Cardiac muscle cell (in vitro differentiated cells and primary cell): ENCODE data around the gene TMEM106C. TPM values are rescaled to one million over a fixed set of nuclear protein-coding genes. Genes with fewer than 3 reads are reported as not detected.

Source experiments
- DNase-seq, 2 donors: peaks; one replicate each; pipeline versions ENCODE4 v3.0.0 to v3.0.0-alpha.2; 2010 to 2017; ENCODE audit warnings: low read depth in 1 of 2, low spot score in 1 of 2
- H3K27ac ChIP-seq: fragments of 200-600 bp; sonication (generic); 2 replicates; pipeline ENCODE4 v1.5.1; 2016
- H3K27me3 ChIP-seq: fragments of 200-600 bp; sonication (generic); 2 replicates; pipeline ENCODE4 v1.6.0; 2016; ENCODE audit warnings: control low read depth
- H3K36me3 ChIP-seq: fragments of 200-600 bp; sonication (generic); 2 replicates; pipeline ENCODE4 v1.5.1; 2016; ENCODE audit warnings: control low read depth
- H3K4me1 ChIP-seq: fragments of 200-600 bp; sonication (generic); 2 replicates; pipeline ENCODE4 v1.8.1; 2017; ENCODE audit warnings: low read depth, mild to moderate bottlenecking, mixed run types
- H3K4me3 ChIP-seq: fragments of 200-600 bp; sonication (generic); 2 replicates; pipeline ENCODE4 v1.5.1; 2016; ENCODE audit warnings: mild to moderate bottlenecking
- H3K9me3 ChIP-seq: fragments of 200-600 bp; sonication (generic); 2 replicates; pipeline ENCODE4 v1.5.1; 2017; ENCODE audit warnings: low read depth, mild to moderate bottlenecking, control low read depth
- CTCF ChIP-seq: IDR thresholded peaks from 2 replicates; pipeline ENCODE4 v1.5.1; 2012; ENCODE audit warnings: low read depth, mild to moderate bottlenecking, low read length
- polyA plus RNA-seq: library from polyadenylated mRNA; unstranded; fragments of >200 nt; fragmentation: Nextera tagmentation; extraction: Ambion mirVana; gene quantifications from 2 replicates; pipeline ENCODE4 v1.2.1, GENCODE V29; 2016
- total RNA-seq: library from RNA; depleted of rRNA; stranded (reverse); fragments of >200 nt; gene quantifications from 2 replicates; pipeline ENCODE4 v1.2.3, GENCODE V29; 2016

Gene TMEM106C
- total and polyA plus RNA-seq, 2 experiments from 2014 or later, result 100 to 108 TPM

- Histone ChIP-seq H3K4me3 (peak overlapping the region; percentile 35), H3K27ac (no peak overlapping the region), H3K9me3 (no peaks in the 10 kb centered on the region), H3K4me1 (peaks cover 24% of the 10 kb centered on the region), H3K27me3 (peaks cover 31% of the 10 kb centered on the region), H3K36me3 (peaks cover 13% of the 10 kb centered on the region)
- TF ChIP-seq CTCF, result no peak
- DNase-seq, result peak; percentile 43 to 83
Observed at GRCh38 chr12:48001505-48002413, 38.4 kb downstream of the TMEM106C start.

GRCh38 chr12:48002414-48002730 lies 39.0 kb downstream of the TMEM106C start:
- H3K27ac ChIP-seq, result no peak overlapping the region

GRCh38 chr12:48002773-48003218 lies 39.4 kb downstream of the TMEM106C start:
- Histone ChIP-seq H3K4me3 (peak overlapping the region; percentile 35), H3K27me3 (peaks cover 37% of the 10 kb centered on the region), H3K4me1 (peaks cover 24% of the 10 kb centered on the region), H3K36me3 (peaks cover 2% of the 10 kb centered on the region), H3K27ac (no peak overlapping the region), H3K9me3 (no peaks in the 10 kb centered on the region)
- DNase-seq, result peak; percentile 45 to 76
- TF ChIP-seq CTCF, result no peak

More at GRCh38 chr12:48002414-48002730, 39.0 kb downstream of the TMEM106C start:
- no peak for DNase-seq
- H3K36me3 ChIP-seq, result peaks cover 6% of the 10 kb centered on the region
- H3K9me3 ChIP-seq, result no peaks in the 10 kb centered on the region
- TF ChIP-seq CTCF, result no peak
- H3K4me1 ChIP-seq, result peaks cover 24% of the 10 kb centered on the region
- peak overlapping the region; percentile 35 for H3K4me3 ChIP-seq
- H3K27me3 ChIP-seq, result peaks cover 36% of the 10 kb centered on the region

- peak; percentile 3 for TF ChIP-seq CTCF
- no peak overlapping the region for H3K27ac ChIP-seq
- peak; percentile 12 to 45 for DNase-seq
- no peaks in the 10 kb centered on the region for H3K9me3 ChIP-seq
- peaks cover 37% of the 10 kb centered on the region for H3K27me3 ChIP-seq
- H3K4me1 ChIP-seq, result peaks cover 28% of the 10 kb centered on the region
- H3K4me3 ChIP-seq, result peak overlapping the region; percentile 35
- H3K36me3 ChIP-seq, result no peaks in the 10 kb centered on the region
Observed at GRCh38 chr12:48003226-48004052, 40.0 kb downstream of the TMEM106C start.

GRCh38 chr12:48004053-48004941 lies 40.9 kb downstream of the TMEM106C start, which contains the start of gene COL2A1:
TSS of gene COL2A1 (minus strand) at chr12:48004476. CDS start at chr12:48004321, 155 bp downstream.
- TF ChIP-seq CTCF, result no peak
- Histone ChIP-seq H3K4me3 (peak within 1 kb of the TSS; percentile 35), H3K27me3 (peaks cover 42% of the 10 kb centered on the region), H3K36me3 (no peaks in the 10 kb centered on the region), H3K9me3 (no peaks in the 10 kb centered on the region), H3K27ac (peak within 1 kb of the TSS; percentile 68), H3K4me1 (peaks cover 29% of the 10 kb centered on the region)
- peak; percentile 14 to 78 for DNase-seq
